Vagina (tissue), 2 donors: ENCODE results near the gene GFAP. TPM values are rescaled to one million over a fixed set of nuclear protein-coding genes. Genes with fewer than 3 reads are reported as not detected.

Source experiments
- DNase-seq, 2 donors: peaks; one replicate each; pipeline ENCODE4 v3.0.0-alpha.2; 2017; ENCODE audit errors: extremely low spot score in 2 of 2
- H3K27ac ChIP-seq: fragments of 200-600 bp; sonication (generic); one replicate; pipeline ENCODE4 v1.5.1; 2019
- H3K27me3 ChIP-seq: fragments of 200-600 bp; sonication (generic); one replicate; pipeline ENCODE4 v1.5.1; 2019
- H3K36me3 ChIP-seq, 2 donors: fragments of 200-600 bp; sonication (generic); one replicate each; pipeline ENCODE4 v1.5.1; 2017 to 2019
- H3K4me1 ChIP-seq: fragments of 200-600 bp; sonication (generic); one replicate; pipeline ENCODE4 v1.5.1; 2019
- H3K4me3 ChIP-seq, 2 donors: fragments of 200-600 bp; sonication (generic); 1 replicate in 1 of 2; 2 replicates in 1 of 2; pipeline ENCODE4 v1.5.1; 2016 to 2019
- H3K9me3 ChIP-seq: fragments of 200-600 bp; sonication (generic); one replicate; pipeline ENCODE4 v1.5.1; 2019
- POLR2A ChIP-seq, 2 donors: fragments of 450-650 bp; IDR thresholded peaks; one replicate each; pipeline ENCODE4 v1.6.1; 2017; ENCODE audit warnings: antibody characterized with exemption in 2 of 2, mild to moderate bottlenecking in 2 of 2, moderate library complexity in 2 of 2
- POLR2AphosphoS5 ChIP-seq, 2 donors: sonication (generic); formaldehyde crosslinking; IDR thresholded peaks; one replicate each; pipeline ENCODE4 v1.9.0; 2017; ENCODE audit warnings: antibody characterized with exemption in 2 of 2, mild to moderate bottlenecking in 2 of 2, low read depth in 1 of 2; ENCODE audit not compliant: insufficient read depth in 1 of 2
- intact Hi-C: fragments of 100-400 bp; cut with DNase I; formaldehyde crosslinking; loops from one replicate; pipeline ENCODE4 v1.15.1; 2023
- total RNA-seq: library from RNA; depleted of rRNA; stranded (reverse); fragments of >200 nt; gene quantifications from one replicate; pipeline ENCODE4 v1.2.3, GENCODE V29; 2016
- TF ChIP-seq, protein P1 (sequence below), 3 experiments: fragments of 450-650 bp in 2 of 3; fragments of 200-600 bp in 1 of 3; sonication (generic) in 1 of 3; IDR thresholded peaks; one replicate each; pipeline ENCODE4 v1.5.1; 2017 to 2019; ENCODE audit warnings: antibody characterized with exemption in 3 of 3, mild to moderate bottlenecking in 2 of 3, moderate library complexity in 2 of 3

Gene GFAP
- total RNA-seq, 1 donor from 2014 or later: not detected

- DNase-seq: no peak
- TF ChIP-seq POLR2A (IDR thresholded peaks at IDR 0.05) (no peak), POLR2AphosphoS5 (IDR thresholded peaks at IDR 0.05; ENCODE audit: insufficient read depth in 1 of 2, low read depth in 1 of 2) (no peak)
- TF ChIP-seq, protein P1, sequence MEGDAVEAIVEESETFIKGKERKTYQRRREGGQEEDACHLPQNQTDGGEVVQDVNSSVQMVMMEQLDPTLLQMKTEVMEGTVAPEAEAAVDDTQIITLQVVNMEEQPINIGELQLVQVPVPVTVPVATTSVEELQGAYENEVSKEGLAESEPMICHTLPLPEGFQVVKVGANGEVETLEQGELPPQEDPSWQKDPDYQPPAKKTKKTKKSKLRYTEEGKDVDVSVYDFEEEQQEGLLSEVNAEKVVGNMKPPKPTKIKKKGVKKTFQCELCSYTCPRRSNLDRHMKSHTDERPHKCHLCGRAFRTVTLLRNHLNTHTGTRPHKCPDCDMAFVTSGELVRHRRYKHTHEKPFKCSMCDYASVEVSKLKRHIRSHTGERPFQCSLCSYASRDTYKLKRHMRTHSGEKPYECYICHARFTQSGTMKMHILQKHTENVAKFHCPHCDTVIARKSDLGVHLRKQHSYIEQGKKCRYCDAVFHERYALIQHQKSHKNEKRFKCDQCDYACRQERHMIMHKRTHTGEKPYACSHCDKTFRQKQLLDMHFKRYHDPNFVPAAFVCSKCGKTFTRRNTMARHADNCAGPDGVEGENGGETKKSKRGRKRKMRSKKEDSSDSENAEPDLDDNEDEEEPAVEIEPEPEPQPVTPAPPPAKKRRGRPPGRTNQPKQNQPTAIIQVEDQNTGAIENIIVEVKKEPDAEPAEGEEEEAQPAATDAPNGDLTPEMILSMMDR (IDR thresholded peaks at IDR 0.05): no peak
- Histone ChIP-seq H3K27ac (no peak overlapping the region), H3K36me3 (no peaks in the 10 kb centered on the region), H3K9me3 (no peaks in the 10 kb centered on the region), H3K4me3 (no peak overlapping the region), H3K4me1 (no peaks in the 10 kb centered on the region), H3K27me3 (no peaks in the 10 kb centered on the region)
- intact Hi-C loops: no loop called here
Measured at GRCh38 chr17:44932096-44932786, 16.9 kb upstream of the GFAP start.

- intact Hi-C loops: no loop called here
- H3K4me1 ChIP-seq: no peaks in the 10 kb centered on the region
- H3K36me3 ChIP-seq: no peaks in the 10 kb centered on the region
- H3K4me3 ChIP-seq: no peak overlapping the region
- TF ChIP-seq, protein P1 (IDR thresholded peaks at IDR 0.05): no peak
- no peak for TF ChIP-seq POLR2AphosphoS5 (IDR thresholded peaks at IDR 0.05; ENCODE audit: insufficient read depth in 1 of 2, low read depth in 1 of 2)
- no peaks in the 10 kb centered on the region for H3K27me3 ChIP-seq
- no peak for DNase-seq
- H3K9me3 ChIP-seq: no peaks in the 10 kb centered on the region
- H3K27ac ChIP-seq: no peak overlapping the region
Measured at GRCh38 chr17:44931376-44931775, 16.1 kb upstream of the GFAP start.

- Histone ChIP-seq H3K36me3 (no peaks in the 10 kb centered on the region), H3K4me1 (no peaks in the 10 kb centered on the region), H3K4me3 (no peak overlapping the region), H3K27ac (no peak overlapping the region), H3K9me3 (no peaks in the 10 kb centered on the region), H3K27me3 (no peaks in the 10 kb centered on the region)
- TF ChIP-seq POLR2AphosphoS5 (IDR thresholded peaks at IDR 0.05; ENCODE audit: insufficient read depth in 1 of 2, low read depth in 1 of 2) (no peak), POLR2A (IDR thresholded peaks at IDR 0.05) (no peak)
- TF ChIP-seq, protein P1 (IDR thresholded peaks at IDR 0.05): no peak
- intact Hi-C loops: no loop called here
- no peak for DNase-seq
Measured at GRCh38 chr17:44930667-44931066, 15.4 kb upstream of the GFAP start.

DNA sequence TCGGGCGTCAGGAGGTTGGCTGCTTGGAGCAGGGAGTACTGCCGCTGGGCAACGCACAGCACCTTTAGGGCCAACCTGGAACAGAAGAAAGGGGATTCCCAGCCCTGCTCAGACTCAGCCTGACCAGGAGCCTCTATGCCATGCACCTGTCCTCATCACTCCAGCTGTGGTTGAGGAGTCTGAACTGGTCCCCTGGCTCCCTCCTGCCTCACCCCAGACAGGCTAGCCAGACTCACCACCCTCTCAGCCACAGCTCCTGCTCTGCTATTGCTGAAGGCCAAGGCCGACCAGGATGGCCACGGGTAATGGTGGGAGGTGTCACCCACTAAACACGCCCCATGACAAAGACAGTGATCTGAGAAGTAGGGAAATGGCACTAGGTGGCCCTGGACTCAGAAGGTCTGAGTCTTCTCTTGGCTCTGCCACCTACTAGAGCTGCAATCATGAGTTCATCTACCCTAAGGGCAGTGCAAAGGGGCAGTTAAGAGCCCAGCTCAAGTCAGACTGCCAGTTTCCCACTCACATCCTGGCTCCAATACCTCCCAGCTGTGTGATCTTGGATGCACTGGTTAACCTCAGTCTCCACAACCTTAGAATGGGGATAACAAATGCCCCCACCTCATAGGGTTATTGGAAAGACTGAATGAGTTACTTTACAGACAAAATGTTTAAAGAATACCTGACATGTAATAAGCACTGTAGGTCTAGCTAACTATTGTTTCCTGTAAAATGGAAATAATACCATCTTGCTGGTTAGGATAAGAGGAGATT lies 13.8 kb upstream of the GFAP start:
- no peak for TF ChIP-seq POLR2A (IDR thresholded peaks at IDR 0.05)
- TF ChIP-seq, protein P1 (IDR thresholded peaks at IDR 0.05): no peak
- TF ChIP-seq POLR2AphosphoS5 (IDR thresholded peaks at IDR 0.05; ENCODE audit: insufficient read depth in 1 of 2, low read depth in 1 of 2): no peak
- Histone ChIP-seq H3K4me3 (no peak overlapping the region), H3K27me3 (no peaks in the 10 kb centered on the region), H3K9me3 (no peaks in the 10 kb centered on the region), H3K27ac (no peak overlapping the region), H3K4me1 (no peaks in the 10 kb centered on the region), H3K36me3 (no peaks in the 10 kb centered on the region)
- intact Hi-C loops: loop anchor here (10.0 kb wide), 1 partner anchor 266 kb away; no protein-coding TSS in a partner anchor
- no peak for DNase-seq

DNA sequence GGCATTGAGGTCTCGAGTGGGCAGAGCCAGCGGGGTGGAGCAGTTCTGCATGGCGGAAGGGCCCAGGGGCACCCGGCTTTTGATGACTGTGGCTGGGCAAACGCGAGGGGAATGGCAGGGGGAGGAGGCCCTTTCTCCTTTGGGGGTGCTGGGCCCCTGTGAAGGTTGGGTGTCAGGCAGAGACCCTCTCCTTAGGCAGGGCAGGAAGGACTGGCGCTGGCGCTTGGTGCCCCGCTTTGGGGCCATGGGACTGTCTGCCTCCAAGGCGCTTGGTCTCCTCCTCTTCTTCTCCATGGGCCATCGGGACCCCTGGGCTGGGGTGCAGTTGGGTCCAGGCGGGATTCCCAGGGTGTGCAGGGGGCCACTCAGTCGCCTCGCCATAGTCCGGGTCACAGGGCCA lies 12.8 kb upstream of the GFAP start:
- intact Hi-C loops: loop anchor here (10.0 kb wide), 1 partner anchor 267 kb away; no protein-coding TSS in a partner anchor
- no peak for DNase-seq

More for the DNA sequence above, 12.8 kb upstream of the GFAP start:
- no peak overlapping the region for H3K4me3 ChIP-seq
- no peaks in the 10 kb centered on the region for H3K36me3 ChIP-seq
- H3K27me3 ChIP-seq: no peaks in the 10 kb centered on the region
- H3K4me1 ChIP-seq: no peaks in the 10 kb centered on the region
- H3K27ac ChIP-seq: no peak overlapping the region
- no peaks in the 10 kb centered on the region for H3K9me3 ChIP-seq
- TF ChIP-seq POLR2AphosphoS5 (IDR thresholded peaks at IDR 0.05; ENCODE audit: insufficient read depth in 1 of 2, low read depth in 1 of 2) (no peak), POLR2A (IDR thresholded peaks at IDR 0.05) (no peak)
- TF ChIP-seq, protein P1 (IDR thresholded peaks at IDR 0.05): no peak
